Inflammatory macrophage treated with lipopolysaccharide for 4 hours (primary cell): ENCODE measurements around the gene TAF3.
"Not testable (repeated sequence)": the region's sequence is repeated elsewhere in the genome, so short reads cannot be mapped to it uniquely, and the experiment has no call there.

Experiments used
- DNase-seq: peaks from one replicate; pipeline ENCODE4 v3.0.0-alpha.2; 2020

Gene TAF3

GRCh38 chr10:7818295-7819120 lies at the start of gene TAF3:
Gene TAF3 (plus strand): TSS chr10:7818505. CDS start chr10:7818710, 205 bp downstream.
- DNase-seq, result peak; percentile 87

GRCh38 chr10:7773845-7774801 lies 44.2 kb upstream of the TAF3 start:
- DNase-seq, result no peak

GRCh38 chr10:7776777-7777176 lies 41.5 kb upstream of the TAF3 start:
- no peak for DNase-seq

- DNase-seq, result not testable (repeated sequence)
Observed at GRCh38 chr10:7782194-7782593, 36.1 kb upstream of the TAF3 start.

- peak; percentile 43 for DNase-seq
Observed at GRCh38 chr10:7786430-7786829, 31.9 kb upstream of the TAF3 start.

GRCh38 chr10:7787150-7787856 lies 31.0 kb upstream of the TAF3 start:
- peak; percentile 23 for DNase-seq

GRCh38 chr10:7787857-7788638 lies 30.3 kb upstream of the TAF3 start, which contains the start of the genes ATP5F1C and KIN:
Gene ATP5F1C (plus strand): TSS chr10:7788177. CDS start chr10:7788208, 31 bp downstream.
Gene KIN (minus strand): TSS chr10:7787993. CDS start chr10:7787933, 60 bp downstream.
- DNase-seq, result peak; percentile 97

- DNase-seq, result no peak
Observed at GRCh38 chr10:7788639-7789286, 29.5 kb upstream of the TAF3 start.

GRCh38 chr10:7789390-7789789 lies 28.9 kb upstream of the TAF3 start:
- DNase-seq, result no peak

- DNase-seq, result no peak
Observed at GRCh38 chr10:7792541-7792940, 25.8 kb upstream of the TAF3 start.

- peak; percentile 43 for DNase-seq
Observed at GRCh38 chr10:7794251-7795026, 23.9 kb upstream of the TAF3 start.

GRCh38 chr10:7795605-7796004 lies 22.7 kb upstream of the TAF3 start:
- no peak for DNase-seq

GRCh38 chr10:7797582-7797981 lies 20.7 kb upstream of the TAF3 start:
- DNase-seq, result no peak

GRCh38 chr10:7802606-7803005 lies 15.7 kb upstream of the TAF3 start:
- DNase-seq, result no peak

- no peak for DNase-seq
Observed at GRCh38 chr10:7804216-7804615, 14.1 kb upstream of the TAF3 start.

- DNase-seq, result no peak
Observed at GRCh38 chr10:7804741-7805140, 13.6 kb upstream of the TAF3 start.

- DNase-seq, result no peak
Observed at GRCh38 chr10:7808686-7809267, 9.5 kb upstream of the TAF3 start.

- no peak for DNase-seq
Observed at GRCh38 chr10:7810443-7810842, 7.9 kb upstream of the TAF3 start.

GRCh38 chr10:7811000-7811399 lies 7.3 kb upstream of the TAF3 start:
- DNase-seq, result no peak

GRCh38 chr10:7811743-7812142 lies 6.6 kb upstream of the TAF3 start:
- DNase-seq, result not testable (repeated sequence)
